ENCODE measurements around the gene C4orf50.

Gene C4orf50

DNA sequence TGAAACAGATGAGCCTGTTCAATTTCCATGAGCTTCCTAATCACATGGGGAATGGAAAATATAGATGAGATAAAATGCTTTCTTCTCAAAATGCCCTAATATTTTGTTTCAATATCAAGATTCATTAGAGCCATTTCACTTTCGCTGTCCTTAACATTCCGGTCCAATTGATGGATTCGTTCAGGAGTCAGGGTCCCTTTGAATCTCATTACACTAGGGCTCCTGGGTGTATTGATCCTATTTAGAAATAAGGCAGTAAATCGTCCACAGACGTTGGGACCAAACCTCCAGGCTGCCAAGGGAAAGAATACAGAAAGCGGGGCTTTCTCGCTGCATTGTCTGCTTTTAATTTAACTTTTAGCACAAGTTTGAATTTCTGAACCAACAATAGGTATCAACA lies 104.8 kb downstream of the C4orf50 start:
- DNase-seq = no peak

GRCh38 chr4:5912614-5913019 lies 105.6 kb downstream of the C4orf50 start:
- DNase-seq = no peak

GRCh38 chr4:5908876-5909427 lies 109.3 kb downstream of the C4orf50 start:
- no peak for DNase-seq

GRCh38 chr4:5906191-5906590 lies 112.0 kb downstream of the C4orf50 start:
- no peak for DNase-seq

DNA sequence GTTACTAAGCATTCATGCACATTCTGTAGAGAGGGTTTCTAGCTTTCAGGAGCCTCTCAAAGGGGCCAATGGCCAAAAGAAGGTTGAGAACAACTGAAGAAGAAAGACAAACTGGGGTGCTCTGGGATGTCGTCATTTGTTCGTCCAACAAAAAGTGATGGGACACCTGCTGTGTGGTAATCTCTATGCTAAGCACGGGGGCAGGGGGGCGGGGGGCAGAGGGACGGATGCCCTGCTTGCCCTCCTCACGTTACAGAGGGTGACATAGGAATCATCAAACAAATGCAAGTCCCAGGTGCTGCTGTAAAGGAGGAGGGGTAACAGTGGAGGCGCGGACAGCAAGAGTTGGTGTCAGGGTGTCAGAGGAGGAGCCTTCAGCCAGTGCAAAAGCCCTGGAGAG lies 112.5 kb downstream of the C4orf50 start:
- no peak for DNase-seq

- DNase-seq = no peak
Observed at GRCh38 chr4:5900844-5901243, 117.4 kb downstream of the C4orf50 start.

- no peak for DNase-seq
Observed at GRCh38 chr4:5899881-5900280, 118.3 kb downstream of the C4orf50 start.

GRCh38 chr4:5899396-5899795 lies 118.8 kb downstream of the C4orf50 start:
- no peak for DNase-seq

DNA sequence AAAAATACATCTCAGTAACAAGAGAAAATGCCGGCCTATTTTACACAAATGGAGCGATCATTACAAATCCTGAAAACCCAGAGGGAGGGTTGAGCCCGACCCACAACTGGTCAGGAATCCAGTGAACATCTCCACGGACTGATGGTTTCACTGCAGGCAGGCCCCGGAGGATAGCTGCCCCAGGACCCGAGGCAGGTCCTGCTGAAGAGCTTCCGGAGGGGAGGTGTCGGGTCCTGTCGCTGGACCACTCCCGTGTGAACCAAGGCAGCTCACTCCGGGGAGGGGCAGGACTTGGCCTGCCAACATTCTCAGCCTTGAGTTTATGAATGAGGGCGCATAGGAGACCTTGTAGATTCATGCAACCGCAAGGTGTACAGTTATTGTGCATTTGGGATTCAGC lies 120.6 kb downstream of the C4orf50 start:
- no peak for DNase-seq

- no peak for DNase-seq
Observed at GRCh38 chr4:5895287-5895686, 122.9 kb downstream of the C4orf50 start.

DNA sequence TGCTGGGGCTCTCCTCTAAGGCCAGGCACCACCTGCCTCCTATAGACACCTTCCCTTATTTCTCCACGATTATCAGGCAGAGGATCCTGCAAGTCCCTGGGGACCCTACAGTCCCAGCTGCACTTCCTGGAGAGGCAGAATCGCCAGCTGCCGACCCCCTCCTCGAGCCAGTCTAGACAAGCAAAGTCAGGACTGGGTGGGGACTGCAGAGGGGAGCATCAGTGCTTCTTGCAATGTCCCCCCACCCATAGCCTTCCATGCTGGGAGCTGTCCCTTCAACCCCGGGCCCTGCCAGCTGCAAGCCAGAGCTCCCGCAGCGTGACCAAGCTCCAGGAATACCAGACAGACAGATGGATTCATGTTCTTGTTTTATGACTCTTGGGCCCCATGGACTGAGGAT lies 124.0 kb downstream of the C4orf50 start:
- no peak for DNase-seq

GRCh38 chr4:5893591-5893990 lies 124.6 kb downstream of the C4orf50 start:
- no peak for DNase-seq

DNA sequence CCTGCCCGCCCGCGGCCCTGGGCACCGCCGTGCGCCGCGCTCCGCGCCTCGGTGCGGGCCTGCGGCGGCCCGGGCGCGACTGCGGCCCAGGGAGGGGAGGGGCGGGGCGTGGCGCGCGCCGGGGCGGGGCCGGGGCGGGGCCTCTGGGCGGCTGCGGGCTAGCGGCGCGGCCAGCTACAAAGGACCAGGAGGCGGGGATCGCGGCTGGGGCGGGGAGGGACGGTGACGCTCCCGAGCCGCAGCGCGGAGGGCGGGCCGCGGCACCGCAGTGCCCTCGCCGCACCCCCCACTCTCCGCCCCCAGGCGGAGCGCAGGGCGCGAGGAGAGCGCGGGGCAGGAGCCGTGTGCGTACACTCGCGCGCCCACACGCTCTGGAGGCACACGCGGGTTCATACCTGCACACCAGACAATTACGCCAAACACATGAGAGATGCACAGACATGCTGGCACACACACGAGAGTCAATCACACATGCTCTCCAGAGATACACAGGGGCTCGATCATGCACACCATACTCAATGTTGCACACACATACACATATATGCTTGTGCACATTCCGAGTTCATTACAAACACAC lies 125.1 kb downstream of the C4orf50 start, which contains the start of gene CRMP1:
CRMP1 (minus strand) TSS at position 83 of the 577 bp plus-strand sequence. CDS start 117 bp downstream, outside the sequence.
- DNase-seq = no peak

DNA sequence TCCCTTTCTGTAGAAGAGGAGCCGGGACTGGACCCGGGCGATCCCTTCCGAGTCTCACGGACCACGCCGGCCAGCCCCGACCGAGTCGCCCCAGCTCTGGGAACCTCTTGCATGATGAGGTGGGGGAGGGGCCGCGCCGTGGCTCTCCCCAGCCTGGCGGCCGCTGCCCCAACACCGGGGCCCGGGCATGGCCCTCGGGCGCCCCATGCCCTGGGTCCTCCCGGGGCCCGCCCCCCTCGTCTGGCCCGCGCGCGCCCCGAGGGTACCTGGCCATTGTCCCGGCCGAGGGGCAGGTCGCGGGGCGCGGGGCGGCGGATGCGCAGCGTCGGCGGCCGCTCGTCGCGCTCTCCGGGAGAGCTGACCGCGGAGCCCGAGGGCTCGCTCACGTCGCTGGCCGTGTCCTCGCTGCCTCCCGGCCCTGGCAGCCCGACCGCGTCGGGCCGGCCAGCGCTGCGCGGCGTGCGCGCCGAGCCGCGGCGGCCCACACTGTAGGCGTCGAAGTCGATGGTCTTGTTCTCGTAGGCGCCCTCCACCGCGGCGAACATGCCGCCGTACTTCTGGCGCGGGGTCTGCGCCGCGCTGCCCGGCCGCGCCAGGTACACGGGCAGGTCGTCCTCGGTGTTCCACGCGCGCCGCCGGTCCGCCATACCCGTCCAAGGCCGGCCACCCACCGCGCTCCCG lies 125.8 kb downstream of the C4orf50 start:
- DNase-seq = no peak

- DNase-seq = no peak
Observed at GRCh38 chr4:5891563-5892322, 126.5 kb downstream of the C4orf50 start.

- no peak for DNase-seq
Observed at GRCh38 chr4:5890063-5890727, 128.0 kb downstream of the C4orf50 start.

DNA sequence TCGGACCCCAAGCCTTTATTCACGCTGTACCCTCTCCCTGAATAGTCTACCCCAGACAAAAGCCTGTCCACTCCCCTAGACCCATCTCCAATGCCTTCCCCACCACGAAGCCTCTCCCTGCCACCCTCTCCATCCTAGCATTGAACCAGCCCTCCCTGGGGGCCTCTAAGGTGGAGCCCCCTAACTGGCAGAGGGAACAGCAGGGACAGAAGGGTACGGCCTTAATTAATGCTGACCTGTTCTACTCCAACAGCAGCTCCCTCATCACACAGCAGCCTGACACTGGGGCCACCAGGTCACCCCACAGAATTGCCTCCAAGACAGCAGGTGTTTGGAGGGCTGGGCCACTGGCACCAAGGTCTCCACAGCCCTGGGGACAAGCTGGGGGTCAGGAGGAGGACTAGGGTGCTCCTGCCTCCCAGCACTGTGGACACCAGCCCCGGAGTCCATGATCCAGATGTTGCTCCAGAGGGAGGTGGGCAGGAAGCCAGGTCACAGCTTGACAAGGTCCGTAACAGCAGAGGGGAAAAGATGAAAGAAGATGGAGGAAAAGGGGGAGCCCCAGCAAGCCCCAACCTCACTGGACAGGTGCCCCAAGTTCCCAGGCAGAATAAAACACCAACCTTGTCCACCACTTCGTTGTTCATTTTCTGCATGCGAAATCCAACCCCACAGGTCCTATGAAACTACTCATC lies 129.1 kb downstream of the C4orf50 start:
- no peak for DNase-seq

- DNase-seq = no peak
Observed at GRCh38 chr4:5888222-5889001, 129.8 kb downstream of the C4orf50 start.

- no peak for DNase-seq
Observed at GRCh38 chr4:5887361-5888221, 130.6 kb downstream of the C4orf50 start.

DNA sequence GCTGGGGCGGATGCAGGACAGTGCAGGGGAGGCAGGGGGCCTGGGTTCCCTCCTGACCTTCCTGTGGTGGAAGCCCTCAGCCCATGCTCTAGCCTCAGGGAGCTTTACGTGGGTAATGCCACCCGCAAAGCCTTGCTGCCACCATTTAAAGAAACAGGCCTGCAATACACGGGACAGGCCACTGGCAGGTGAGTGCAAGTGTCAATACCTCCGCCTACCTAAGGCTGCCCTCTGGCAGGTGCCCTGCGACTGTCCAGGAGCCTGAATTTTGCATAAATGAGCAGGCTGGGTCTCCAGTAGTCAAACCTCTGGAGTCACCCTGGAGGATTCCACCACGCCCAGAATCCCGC lies 131.2 kb downstream of the C4orf50 start:
- no peak for DNase-seq

GRCh38 chr4:5885733-5886132 lies 132.5 kb downstream of the C4orf50 start:
- DNase-seq = no peak

All from CD4-positive, alpha-beta T cell treated with Interleukin-17A for 4 hours (primary cell).